22Rv1 (cell line): ENCODE data around the gene DGAT2L6.

Experiments
- CTCF ChIP-seq: fragments of 450-650 bp; IDR thresholded peaks from 2 replicates; pipeline ENCODE4 v1.5.1; 2017; ENCODE audit warnings: mild to moderate bottlenecking
- ZFX ChIP-seq: fragments of 450-650 bp; IDR thresholded peaks from 2 replicates; pipeline ENCODE4 v1.6.1; 2017; ENCODE audit warnings: antibody characterized with exemption, borderline replicate concordance

GRCh38 chrX:70240751-70241150, 63.5 kb downstream of the DGAT2L6 start:
- no peak for TF ChIP-seq CTCF
- TF ChIP-seq ZFX, result no peak
